SJCRH30 (cell line): ENCODE results near the gene RNH1. TPM values are rescaled to one million over a fixed set of nuclear protein-coding genes. Genes with fewer than 3 reads are reported as not detected.

Source experiments
- DNase-seq, 2 experiments: peaks; one replicate each; pipeline ENCODE4 v3.0.0-alpha.2; 2015 to 2020
- H3K27ac ChIP-seq: fragments of 250-450 bp; sonication (Bioruptor Pico); 2 replicates; pipeline ENCODE4 v1.5.1; 2020; ENCODE audit warnings: mild to moderate bottlenecking, moderate library complexity
- H3K27me3 ChIP-seq: fragments of 250-450 bp; sonication (Bioruptor Pico); 2 replicates; pipeline ENCODE4 v1.5.1; 2020; ENCODE audit warnings: mild to moderate bottlenecking, moderate library complexity
- H3K36me3 ChIP-seq: fragments of 250-450 bp; sonication (Bioruptor Pico); 2 replicates; pipeline ENCODE4 v1.5.1; 2020; ENCODE audit warnings: mild to moderate bottlenecking, moderate library complexity
- H3K4me1 ChIP-seq: fragments of 250-450 bp; sonication (Bioruptor Pico); 2 replicates; pipeline ENCODE4 v1.5.1; 2020; ENCODE audit warnings: mild to moderate bottlenecking, moderate library complexity
- H3K4me3 ChIP-seq: fragments of 250-450 bp; sonication (Bioruptor Pico); 2 replicates; pipeline ENCODE4 v1.5.1; 2020; ENCODE audit warnings: mild to moderate bottlenecking, moderate library complexity
- H3K9me3 ChIP-seq: fragments of 250-450 bp; sonication (Bioruptor Pico); replicated peaks from 2 replicates; pipeline ENCODE4 v1.5.1; 2020; ENCODE audit warnings: mild to moderate bottlenecking, moderate library complexity
- total RNA-seq: library from RNA; depleted of rRNA; stranded (reverse); fragments of >200 nt; shearing (Covaris generic); gene quantifications from 2 replicates; pipeline ENCODE4 v1.2.3, GENCODE V29; 2014; rRNA removed

The RNH1 gene
- total RNA-seq, 1 experiment from 2014 or later, result 84.7 TPM

- Histone ChIP-seq H3K27me3 (peaks cover 4% of the 10 kb centered on the region; the same call in 1 of the 2 replicates), H3K4me3 (no peak overlapping the region), H3K9me3 (no peaks in the 10 kb centered on the region), H3K36me3 (no peaks in the 10 kb centered on the region), H3K27ac (no peak overlapping the region), H3K4me1 (peaks cover 22% of the 10 kb centered on the region)
- no peak for DNase-seq
These were observed 61.1 kb downstream of the RNH1 start for GRCh38 chr11:445765-446588.

Other genes starting within 250 kb of the RNH1 start
- gene NLRP6, start 228.8 kb downstream of the RNH1 start, total RNA-seq, result not detected in 2 replicates
- gene PGGHG, start 218.1 kb downstream of the RNH1 start, total RNA-seq, result 4.7 and 8.5 TPM in 2 replicates
- not detected in 2 replicates for gene IFITM5, start 207.7 kb downstream of the RNH1 start, total RNA-seq
- 38.4 and 40.0 TPM in 2 replicates for gene IFITM2, start 199.4 kb downstream of the RNH1 start, total RNA-seq
- gene IFITM1, start 193.2 kb downstream of the RNH1 start, total RNA-seq, result 4.9 and 7.4 TPM in 2 replicates
- gene IFITM3, start 186.4 kb downstream of the RNH1 start, total RNA-seq, result 100 and 101 TPM in 2 replicates
- gene B4GALNT4, start 137.7 kb downstream of the RNH1 start, total RNA-seq, result 0.08 TPM in 1 of 2 replicates, not detected in the other
- 0.18 TPM in 1 of 2 replicates, not detected in the other for gene PKP3, start 113.0 kb downstream of the RNH1 start, total RNA-seq
- gene SIGIRR, start 92.2 kb downstream of the RNH1 start, total RNA-seq, result not detected in 2 replicates
- 0.61 and 0.73 TPM in 2 replicates for gene ANO9, start 65.2 kb downstream of the RNH1 start, total RNA-seq
- 30.9 and 34.4 TPM in 2 replicates for gene PTDSS2, start 57.0 kb downstream of the RNH1 start, total RNA-seq
- gene HRAS, start 28.3 kb upstream of the RNH1 start, total RNA-seq, result 75.7 and 80.1 TPM in 2 replicates
- 0.08 and 0.20 TPM in 2 replicates for gene LRRC56, start 30.3 kb upstream of the RNH1 start, total RNA-seq
- gene LMNTD2, start 53.5 kb upstream of the RNH1 start, total RNA-seq, result 0.43 and 0.51 TPM in 2 replicates
- gene RASSF7, start 53.7 kb upstream of the RNH1 start, total RNA-seq, result 6.9 and 7.4 TPM in 2 replicates
- 30.8 and 34.3 TPM in 2 replicates for gene PHRF1, start 69.2 kb upstream of the RNH1 start, total RNA-seq
- gene IRF7, start 108.7 kb upstream of the RNH1 start, total RNA-seq, result 3.6 and 5.8 TPM in 2 replicates
- not detected in 2 replicates for gene CDHR5, start 117.7 kb upstream of the RNH1 start, total RNA-seq
- not detected in 2 replicates for gene SCT, start 119.9 kb upstream of the RNH1 start, total RNA-seq
- gene DRD4, start 130.0 kb upstream of the RNH1 start, total RNA-seq, result not detected in 2 replicates
- gene DEAF1, start 188.0 kb upstream of the RNH1 start, total RNA-seq, result 26.6 and 33.6 TPM in 2 replicates
- gene TMEM80, start 188.6 kb upstream of the RNH1 start, total RNA-seq, result 10.7 and 17.7 TPM in 2 replicates
- 12.7 and 18.5 TPM in 2 replicates for gene EPS8L2, start 199.0 kb upstream of the RNH1 start, total RNA-seq
- 107 and 108 TPM in 2 replicates for gene TALDO1, start 240.2 kb upstream of the RNH1 start, total RNA-seq